Superior temporal gyrus (tissue), 1 donor: ENCODE measurements around the gene CAMSAP2.

Experiments used
- DNase-seq: peaks from one replicate; pipeline ENCODE4 v3.0.0-alpha.2; 2016; ENCODE audit errors: extremely low spot score

The CAMSAP2 gene

GRCh38 chr1:200877010-200877409, 138.3 kb downstream of the CAMSAP2 start:
- no peak for DNase-seq

GRCh38 chr1:200877839-200878551, 139.3 kb downstream of the CAMSAP2 start:
- DNase-seq: no peak

GRCh38 chr1:200880212-200880611, 141.5 kb downstream of the CAMSAP2 start:
- no peak for DNase-seq

- no peak for DNase-seq
These were observed 144.4 kb downstream of the CAMSAP2 start for GRCh38 chr1:200883118-200883517.

GRCh38 chr1:200885623-200886402, 147.1 kb downstream of the CAMSAP2 start:
- DNase-seq: no peak

- DNase-seq: no peak
These were observed 147.9 kb downstream of the CAMSAP2 start for GRCh38 chr1:200886594-200886993.

- DNase-seq: no peak
These were observed 148.3 kb downstream of the CAMSAP2 start for GRCh38 chr1:200887036-200887435.

GRCh38 chr1:200887772-200888348, 149.2 kb downstream of the CAMSAP2 start:
- DNase-seq: no peak

GRCh38 chr1:200888349-200888838, 149.7 kb downstream of the CAMSAP2 start:
- no peak for DNase-seq

GRCh38 chr1:200889571-200889970, 150.9 kb downstream of the CAMSAP2 start:
- no peak for DNase-seq

GRCh38 chr1:200890027-200890426, 151.3 kb downstream of the CAMSAP2 start:
- DNase-seq: no peak

GRCh38 chr1:200890818-200891773, 152.4 kb downstream of the CAMSAP2 start:
- no peak for DNase-seq

- no peak for DNase-seq
These were observed 153.1 kb downstream of the CAMSAP2 start for GRCh38 chr1:200891774-200892157.

GRCh38 chr1:200892546-200892945, 153.9 kb downstream of the CAMSAP2 start:
- no peak for DNase-seq

- DNase-seq: no peak
These were observed 154.3 kb downstream of the CAMSAP2 start for GRCh38 chr1:200892958-200893357.

- no peak for DNase-seq
These were observed 154.8 kb downstream of the CAMSAP2 start for GRCh38 chr1:200893411-200893901.

- DNase-seq: no peak
These were observed 156.2 kb downstream of the CAMSAP2 start, which contains the start of gene INAVA for GRCh38 chr1:200894712-200895442. Gene INAVA (plus strand): TSS chr1:200894900. CDS start chr1:200898401, 3,501 bp downstream.

- DNase-seq: no peak
These were observed 156.7 kb downstream of the CAMSAP2 start for GRCh38 chr1:200895443-200895789.

GRCh38 chr1:200895801-200896530, 157.3 kb downstream of the CAMSAP2 start:
- DNase-seq: no peak
